ENCODE measurements around the gene PPM1F. TPM values are rescaled to one million over a fixed set of nuclear protein-coding genes. Genes with fewer than 3 reads are reported as not detected.

Gene PPM1F
- total RNA-seq, 1 experiment from 2014 or later = 21.1 TPM

DNA sequence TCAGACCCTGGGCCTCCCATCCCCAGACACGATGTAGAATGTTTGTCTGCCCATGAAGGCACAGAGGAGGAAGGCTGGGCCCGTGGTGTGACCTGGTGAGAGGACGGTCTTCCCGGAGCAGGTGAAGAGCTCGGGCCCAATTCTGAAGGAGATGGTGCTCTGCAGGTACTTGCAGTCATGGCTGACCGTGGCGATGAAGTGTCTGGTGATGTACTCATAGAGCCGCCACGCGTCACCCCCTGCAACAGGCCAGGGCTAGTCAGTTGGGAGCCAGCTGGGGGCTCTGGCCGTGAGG is 10.0 kb upstream of the PPM1F start:
- Histone ChIP-seq H3K4me1 (ENCODE audit: insufficient read depth, low read length) (no peaks in the 10 kb centered on the region), H3K23ac (ENCODE audit: insufficient read length, low read depth, low read length) (no peak overlapping the region), H3K56ac (ENCODE audit: insufficient read length, low read depth, low read length) (no peak overlapping the region), H3K18ac (ENCODE audit: insufficient read length, low read depth, low read length) (no peak overlapping the region), H3K27me3 (ENCODE audit: insufficient read depth, low read length) (no peaks in the 10 kb centered on the region), H2BK15ac (ENCODE audit: low read depth, low read length) (no peak overlapping the region), H3K79me1 (ENCODE audit: insufficient read depth, low read depth, low read length, poor library complexity, severe bottlenecking) (no peaks in the 10 kb centered on the region), H4K5ac (ENCODE audit: insufficient read length, low read depth, low read length) (no peak overlapping the region), H3K4me2 (ENCODE audit: insufficient read depth, insufficient read length, low read length) (no peak overlapping the region), H2BK120ac (ENCODE audit: low read depth, low read length, poor library complexity, severe bottlenecking) (no peak overlapping the region), H4K20me1 (ENCODE audit: control insufficient read depth, insufficient read depth, insufficient read length) (no peaks in the 10 kb centered on the region), H2BK12ac (ENCODE audit: insufficient read length, low read depth, low read length) (no peak overlapping the region), H3T11ph (ENCODE audit: low read length) (no peak overlapping the region), H2AK5ac (ENCODE audit: insufficient read length, low read length) (no peak overlapping the region), H3K4ac (ENCODE audit: low read depth, low read length) (no peak overlapping the region), H4K91ac (ENCODE audit: insufficient read length, low read depth, low read length) (no peak overlapping the region), H3K23me2 (ENCODE audit: insufficient read length, low read depth, low read length, poor library complexity, severe bottlenecking) (no peaks in the 10 kb centered on the region), H4K8ac (replicated peaks; ENCODE audit: insufficient read length, low read depth, low read length) (no peak overlapping the region), H2AFZ (ENCODE audit: low read length) (no peak overlapping the region), H2BK20ac (ENCODE audit: low read depth, low read length, poor library complexity, severe bottlenecking) (no peak overlapping the region), H3K27ac (ENCODE audit: insufficient read length, low read depth, low read length) (no peak overlapping the region), H3K9ac (ENCODE audit: extremely low read depth, insufficient read length, low read length) (no peak overlapping the region), H3K9me3 (ENCODE audit: control insufficient read depth, low read depth, low read length) (no peaks in the 10 kb centered on the region), H2BK5ac (ENCODE audit: insufficient read length, low read length) (no peak overlapping the region), H3K79me2 (ENCODE audit: insufficient read depth, low read length) (no peaks in the 10 kb centered on the region), H3K14ac (ENCODE audit: insufficient read depth, low read length) (no peak overlapping the region)
- TF ChIP-seq, protein P1, sequence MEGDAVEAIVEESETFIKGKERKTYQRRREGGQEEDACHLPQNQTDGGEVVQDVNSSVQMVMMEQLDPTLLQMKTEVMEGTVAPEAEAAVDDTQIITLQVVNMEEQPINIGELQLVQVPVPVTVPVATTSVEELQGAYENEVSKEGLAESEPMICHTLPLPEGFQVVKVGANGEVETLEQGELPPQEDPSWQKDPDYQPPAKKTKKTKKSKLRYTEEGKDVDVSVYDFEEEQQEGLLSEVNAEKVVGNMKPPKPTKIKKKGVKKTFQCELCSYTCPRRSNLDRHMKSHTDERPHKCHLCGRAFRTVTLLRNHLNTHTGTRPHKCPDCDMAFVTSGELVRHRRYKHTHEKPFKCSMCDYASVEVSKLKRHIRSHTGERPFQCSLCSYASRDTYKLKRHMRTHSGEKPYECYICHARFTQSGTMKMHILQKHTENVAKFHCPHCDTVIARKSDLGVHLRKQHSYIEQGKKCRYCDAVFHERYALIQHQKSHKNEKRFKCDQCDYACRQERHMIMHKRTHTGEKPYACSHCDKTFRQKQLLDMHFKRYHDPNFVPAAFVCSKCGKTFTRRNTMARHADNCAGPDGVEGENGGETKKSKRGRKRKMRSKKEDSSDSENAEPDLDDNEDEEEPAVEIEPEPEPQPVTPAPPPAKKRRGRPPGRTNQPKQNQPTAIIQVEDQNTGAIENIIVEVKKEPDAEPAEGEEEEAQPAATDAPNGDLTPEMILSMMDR (conservative IDR thresholded peaks at IDR 0.05) = no peak
- WGBS (ENCODE audit: extremely low coverage, insufficient read length, low lambda C conversion rate) = no CpG with 5 or more reads among the region's 11 CpGs
- H3K27me3 Mint-ChIP-seq (ENCODE audit: low read depth) = peaks cover 2% of the 10 kb centered on the region; the same call in 1 of the 2 replicates
- H3K36me3 Mint-ChIP-seq (ENCODE audit: insufficient read depth in 1 of 3, low read depth in 3 of 3) = peaks cover 47 to 78% (median 67%) of the 10 kb centered on the region in 3 experiments
- H3K9me3 Mint-ChIP-seq = no peaks in the 10 kb centered on the region; a peak in 1 of 5 replicates
- H3K4me3 Mint-ChIP-seq = no peak overlapping the region
- peak overlapping the region in 1 of 3 experiments; percentile 57; a peak in 1 of 7 replicates for H3K27ac Mint-ChIP-seq
- no peaks in the 10 kb centered on the region for H3K4me1 Mint-ChIP-seq
- no peak for DNase-seq

All from H9 (cell line).